ENCODE results near the gene DYNC2LI1. TPM values are rescaled to one million over a fixed set of nuclear protein-coding genes. Genes with fewer than 3 reads are reported as not detected.

The DYNC2LI1 gene
- total RNA-seq, 1 donor from 2014 or later = 15.3 TPM

DNA sequence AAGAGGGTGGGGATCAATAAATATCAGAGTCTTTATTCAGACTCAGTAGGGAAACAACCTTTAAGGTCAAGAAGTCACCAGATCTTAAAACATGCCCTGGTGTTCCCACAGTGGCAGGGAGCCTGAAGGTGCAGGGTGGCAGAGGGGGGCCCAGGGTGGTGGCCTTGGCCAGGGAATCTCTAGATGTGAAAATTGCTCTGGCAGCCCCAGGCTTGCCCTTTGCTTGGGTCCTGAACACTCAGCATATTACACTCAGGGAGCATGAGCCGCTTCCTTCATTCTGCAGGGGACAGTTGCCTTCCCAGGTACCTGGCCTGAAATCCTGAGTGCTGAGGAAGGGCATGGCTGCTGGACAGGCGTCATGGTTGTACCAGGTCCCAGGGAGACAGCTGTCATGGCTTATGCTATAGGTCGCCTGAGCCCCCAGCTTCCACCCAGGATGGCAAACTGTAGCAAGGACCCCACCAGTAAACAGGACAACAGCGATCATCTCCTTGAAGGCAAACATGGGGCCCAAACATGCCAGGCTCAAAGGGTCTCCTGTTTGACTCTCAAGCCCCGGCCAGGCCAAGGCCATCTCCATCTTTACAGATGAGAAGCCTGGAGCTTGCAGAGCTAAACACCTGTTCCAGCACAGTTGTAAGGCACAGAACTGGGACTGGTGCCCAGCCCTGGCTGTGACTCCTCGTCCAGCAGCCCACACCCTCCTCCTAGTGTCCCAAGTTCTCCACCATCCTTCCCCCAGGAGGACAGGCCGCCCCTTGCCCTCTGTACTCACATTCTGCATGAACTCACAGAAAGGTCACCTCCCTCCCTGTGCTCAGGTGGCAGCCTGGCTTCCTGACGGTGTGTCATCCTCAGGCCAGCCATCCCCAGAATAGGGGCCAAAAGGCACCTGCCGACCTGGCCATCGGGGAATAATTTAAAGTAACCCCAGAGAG is 79.6 kb downstream of the DYNC2LI1 start:
- Histone ChIP-seq H2AFZ (ENCODE audit: low read depth, low read length) (no peak overlapping the region), H3K9me3 (ENCODE audit: insufficient read depth, low read depth, low read length) (no peaks in the 10 kb centered on the region), H3K4me3 (ENCODE audit: insufficient read depth, low read depth, low read length) (no peak overlapping the region), H3K27ac (ENCODE audit: low read depth, low read length) (no peak overlapping the region), H3K4me1 (ENCODE audit: insufficient read depth, low read length) (no peaks in the 10 kb centered on the region), H3K27me3 (ENCODE audit: insufficient read depth, low read length) (peaks cover 37% of the 10 kb centered on the region), H3K9ac (ENCODE audit: low read length) (no peak overlapping the region), H3K36me3 (ENCODE audit: insufficient read depth, low read length) (no peaks in the 10 kb centered on the region), H3K79me2 (ENCODE audit: insufficient read depth, low read length) (no peaks in the 10 kb centered on the region), H3K4me2 (ENCODE audit: low read length) (no peak overlapping the region), H4K20me1 (ENCODE audit: insufficient read depth, low read length) (no peaks in the 10 kb centered on the region)
- no peak overlapping the region for H3K27ac Mint-ChIP-seq (ENCODE audit: unreplicated experiment)
- FAIRE-seq = no peak
- no peak for TF ChIP-seq EZH2 (IDR thresholded peaks at IDR 0.05; ENCODE audit: insufficient read depth, low read length)
- TF ChIP-seq, protein P1, sequence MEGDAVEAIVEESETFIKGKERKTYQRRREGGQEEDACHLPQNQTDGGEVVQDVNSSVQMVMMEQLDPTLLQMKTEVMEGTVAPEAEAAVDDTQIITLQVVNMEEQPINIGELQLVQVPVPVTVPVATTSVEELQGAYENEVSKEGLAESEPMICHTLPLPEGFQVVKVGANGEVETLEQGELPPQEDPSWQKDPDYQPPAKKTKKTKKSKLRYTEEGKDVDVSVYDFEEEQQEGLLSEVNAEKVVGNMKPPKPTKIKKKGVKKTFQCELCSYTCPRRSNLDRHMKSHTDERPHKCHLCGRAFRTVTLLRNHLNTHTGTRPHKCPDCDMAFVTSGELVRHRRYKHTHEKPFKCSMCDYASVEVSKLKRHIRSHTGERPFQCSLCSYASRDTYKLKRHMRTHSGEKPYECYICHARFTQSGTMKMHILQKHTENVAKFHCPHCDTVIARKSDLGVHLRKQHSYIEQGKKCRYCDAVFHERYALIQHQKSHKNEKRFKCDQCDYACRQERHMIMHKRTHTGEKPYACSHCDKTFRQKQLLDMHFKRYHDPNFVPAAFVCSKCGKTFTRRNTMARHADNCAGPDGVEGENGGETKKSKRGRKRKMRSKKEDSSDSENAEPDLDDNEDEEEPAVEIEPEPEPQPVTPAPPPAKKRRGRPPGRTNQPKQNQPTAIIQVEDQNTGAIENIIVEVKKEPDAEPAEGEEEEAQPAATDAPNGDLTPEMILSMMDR (IDR thresholded peaks at IDR 0.05; ENCODE audit: insufficient read depth, low read depth, low read length) = no peak
- no peak for DNase-seq (ENCODE audit: low read depth)
- peaks cover 58% of the 10 kb centered on the region for H3K27me3 Mint-ChIP-seq (ENCODE audit: low read depth, unreplicated experiment)
- no peak overlapping the region for H3K4me3 Mint-ChIP-seq (ENCODE audit: unreplicated experiment)
- no peaks in the 10 kb centered on the region for H3K4me1 Mint-ChIP-seq (ENCODE audit: low read depth, unreplicated experiment)
- peaks cover 6% of the 10 kb centered on the region for H3K36me3 Mint-ChIP-seq (ENCODE audit: low read depth, unreplicated experiment)
- H3K9me3 Mint-ChIP-seq (ENCODE audit: unreplicated experiment) = peaks cover 15% of the 10 kb centered on the region

DNA sequence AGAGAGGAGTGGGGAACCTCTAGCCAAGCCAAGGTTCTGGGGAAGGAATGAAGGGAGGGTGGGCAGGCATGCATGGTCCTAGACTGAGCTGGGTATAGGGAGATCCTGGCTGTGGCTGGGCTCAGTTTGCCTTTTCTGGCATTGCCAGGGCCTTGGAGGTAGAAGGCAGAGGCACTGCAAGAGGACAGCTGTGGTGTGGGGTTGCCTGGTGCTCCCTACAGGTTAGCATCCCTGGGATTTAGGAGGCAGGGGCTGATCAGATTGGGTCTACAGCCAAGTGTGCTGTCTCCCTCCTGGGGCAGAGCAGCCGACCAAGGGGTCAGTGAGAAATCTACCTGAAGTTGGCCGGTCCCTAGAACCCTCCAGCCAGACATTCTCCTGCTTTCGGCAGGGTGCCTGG is 80.8 kb downstream of the DYNC2LI1 start:
- H3K9ac ChIP-seq (ENCODE audit: low read length) = no peak overlapping the region
- no peaks in the 10 kb centered on the region for H3K4me1 ChIP-seq (ENCODE audit: insufficient read depth, low read length)
- H3K4me2 ChIP-seq (ENCODE audit: low read length) = no peak overlapping the region
- TF ChIP-seq, protein P1 (IDR thresholded peaks at IDR 0.05; ENCODE audit: insufficient read depth, low read depth, low read length) = no peak
- TF ChIP-seq EZH2 (IDR thresholded peaks at IDR 0.05; ENCODE audit: insufficient read depth, low read length) = no peak
- FAIRE-seq (no peak), DNase-seq (ENCODE audit: low read depth) (no peak)
- Mint-ChIP-seq H3K4me1 (ENCODE audit: low read depth, unreplicated experiment) (no peaks in the 10 kb centered on the region), H3K9me3 (ENCODE audit: unreplicated experiment) (peaks cover 18% of the 10 kb centered on the region), H3K27me3 (ENCODE audit: low read depth, unreplicated experiment) (peaks cover 71% of the 10 kb centered on the region), H3K4me3 (ENCODE audit: unreplicated experiment) (no peak overlapping the region), H3K36me3 (ENCODE audit: low read depth, unreplicated experiment) (peaks cover 6% of the 10 kb centered on the region), H3K27ac (ENCODE audit: unreplicated experiment) (no peak overlapping the region)
- H3K27ac ChIP-seq (ENCODE audit: low read depth, low read length) = no peak overlapping the region
- no peaks in the 10 kb centered on the region for H4K20me1 ChIP-seq (ENCODE audit: insufficient read depth, low read length)
- no peak overlapping the region for H3K4me3 ChIP-seq (ENCODE audit: insufficient read depth, low read depth, low read length)
- H3K36me3 ChIP-seq (ENCODE audit: insufficient read depth, low read length) = no peaks in the 10 kb centered on the region
- no peak overlapping the region for H2AFZ ChIP-seq (ENCODE audit: low read depth, low read length)
- peaks cover 50% of the 10 kb centered on the region for H3K27me3 ChIP-seq (ENCODE audit: insufficient read depth, low read length)
- no peaks in the 10 kb centered on the region for H3K79me2 ChIP-seq (ENCODE audit: insufficient read depth, low read length)
- no peaks in the 10 kb centered on the region for H3K9me3 ChIP-seq (ENCODE audit: insufficient read depth, low read depth, low read length)

DNA sequence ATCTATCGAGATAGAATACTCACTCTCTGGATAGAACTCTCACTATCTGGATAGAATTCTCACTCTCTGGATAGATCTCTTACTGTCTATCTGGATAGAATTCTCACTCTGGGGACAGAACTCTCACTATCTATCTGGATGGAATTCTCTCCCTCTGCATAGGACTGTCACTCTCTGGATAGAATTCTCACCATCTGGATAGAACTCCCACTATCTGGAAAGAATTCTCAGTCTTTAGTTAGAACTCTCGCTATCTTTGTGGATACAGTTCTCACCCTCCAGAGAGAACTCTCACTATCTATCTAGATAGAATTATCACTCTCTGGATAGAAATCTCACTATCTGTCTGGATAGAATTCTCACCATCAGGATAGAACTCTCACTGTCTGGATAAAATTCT is 81.5 kb downstream of the DYNC2LI1 start:
- H3K27me3 ChIP-seq (ENCODE audit: insufficient read depth, low read length) = peaks cover 54% of the 10 kb centered on the region
- H2AFZ ChIP-seq (ENCODE audit: low read depth, low read length) = no peak overlapping the region
- H3K79me2 ChIP-seq (ENCODE audit: insufficient read depth, low read length) = no peaks in the 10 kb centered on the region
- FAIRE-seq (no peak), DNase-seq (ENCODE audit: low read depth) (no peak)
- H3K36me3 Mint-ChIP-seq (ENCODE audit: low read depth, unreplicated experiment) = peaks cover 6% of the 10 kb centered on the region
- H3K4me3 Mint-ChIP-seq (ENCODE audit: unreplicated experiment) = no peak overlapping the region
- no peak overlapping the region for H3K27ac Mint-ChIP-seq (ENCODE audit: unreplicated experiment)
- no peak overlapping the region for H3K27ac ChIP-seq (ENCODE audit: low read depth, low read length)
- H3K4me1 Mint-ChIP-seq (ENCODE audit: low read depth, unreplicated experiment) = no peaks in the 10 kb centered on the region
- H3K4me1 ChIP-seq (ENCODE audit: insufficient read depth, low read length) = no peaks in the 10 kb centered on the region
- H4K20me1 ChIP-seq (ENCODE audit: insufficient read depth, low read length) = no peaks in the 10 kb centered on the region
- H3K27me3 Mint-ChIP-seq (ENCODE audit: low read depth, unreplicated experiment) = peaks cover 77% of the 10 kb centered on the region
- H3K4me3 ChIP-seq (ENCODE audit: insufficient read depth, low read depth, low read length) = no peak overlapping the region
- no peak overlapping the region for H3K9ac ChIP-seq (ENCODE audit: low read length)
- H3K9me3 ChIP-seq (ENCODE audit: insufficient read depth, low read depth, low read length) = no peaks in the 10 kb centered on the region
- TF ChIP-seq, protein P1 (IDR thresholded peaks at IDR 0.05; ENCODE audit: insufficient read depth, low read depth, low read length) = no peak
- TF ChIP-seq EZH2 (IDR thresholded peaks at IDR 0.05; ENCODE audit: insufficient read depth, low read length) = no peak
- H3K4me2 ChIP-seq (ENCODE audit: low read length) = no peak overlapping the region
- peaks cover 18% of the 10 kb centered on the region for H3K9me3 Mint-ChIP-seq (ENCODE audit: unreplicated experiment)
- no peaks in the 10 kb centered on the region for H3K36me3 ChIP-seq (ENCODE audit: insufficient read depth, low read length)
